ENCODE results near the gene COL23A1. TPM values are rescaled to one million over a fixed set of nuclear protein-coding genes. Genes with fewer than 3 reads are reported as not detected.

Gene COL23A1
- total RNA-seq, 1 donor from 2014 or later, result 2.9 TPM

GRCh38 chr5:178424810-178425177, 165.4 kb downstream of the COL23A1 start:
- Mint-ChIP-seq H3K36me3 (ENCODE audit: unreplicated experiment) (peaks cover 5% of the 10 kb centered on the region), H3K9me3 (ENCODE audit: unreplicated experiment) (peaks cover 3% of the 10 kb centered on the region), H3K4me3 (ENCODE audit: unreplicated experiment) (no peak overlapping the region), H3K4me1 (ENCODE audit: low read depth, unreplicated experiment) (peaks cover 10% of the 10 kb centered on the region), H3K27ac (ENCODE audit: unreplicated experiment) (no peak overlapping the region), H3K27me3 (ENCODE audit: unreplicated experiment) (no peaks in the 10 kb centered on the region)
- TF ChIP-seq CTCF (IDR thresholded peaks at IDR 0.05; ENCODE audit: partially characterized antibody, unreplicated experiment), result no peak
- no peak for DNase-seq

GRCh38 chr5:178423901-178424809, 166.0 kb downstream of the COL23A1 start:
- H3K9me3 Mint-ChIP-seq (ENCODE audit: unreplicated experiment), result peaks cover 4% of the 10 kb centered on the region
- no peak for TF ChIP-seq CTCF (IDR thresholded peaks at IDR 0.05; ENCODE audit: partially characterized antibody, unreplicated experiment)
- H3K4me1 Mint-ChIP-seq (ENCODE audit: low read depth, unreplicated experiment), result peaks cover 13% of the 10 kb centered on the region
- H3K27me3 Mint-ChIP-seq (ENCODE audit: unreplicated experiment), result no peaks in the 10 kb centered on the region
- DNase-seq, result no peak
- H3K27ac Mint-ChIP-seq (ENCODE audit: unreplicated experiment), result no peak overlapping the region
- H3K4me3 Mint-ChIP-seq (ENCODE audit: unreplicated experiment), result no peak overlapping the region
- H3K36me3 Mint-ChIP-seq (ENCODE audit: unreplicated experiment), result peaks cover 5% of the 10 kb centered on the region

- no peak for TF ChIP-seq CTCF (IDR thresholded peaks at IDR 0.05; ENCODE audit: partially characterized antibody, unreplicated experiment)
- Mint-ChIP-seq H3K27ac (ENCODE audit: unreplicated experiment) (no peak overlapping the region), H3K9me3 (ENCODE audit: unreplicated experiment) (peaks cover 4% of the 10 kb centered on the region), H3K36me3 (ENCODE audit: unreplicated experiment) (peaks cover 5% of the 10 kb centered on the region), H3K4me1 (ENCODE audit: low read depth, unreplicated experiment) (peaks cover 13% of the 10 kb centered on the region), H3K4me3 (ENCODE audit: unreplicated experiment) (no peak overlapping the region), H3K27me3 (ENCODE audit: unreplicated experiment) (no peaks in the 10 kb centered on the region)
- DNase-seq, result no peak
Observed at GRCh38 chr5:178423431-178423830, 166.8 kb downstream of the COL23A1 start.

GRCh38 chr5:178422400-178422775, 167.8 kb downstream of the COL23A1 start:
- Mint-ChIP-seq H3K9me3 (ENCODE audit: unreplicated experiment) (peaks cover 4% of the 10 kb centered on the region), H3K4me3 (ENCODE audit: unreplicated experiment) (no peak overlapping the region), H3K4me1 (ENCODE audit: low read depth, unreplicated experiment) (peaks cover 15% of the 10 kb centered on the region), H3K36me3 (ENCODE audit: unreplicated experiment) (peaks cover 5% of the 10 kb centered on the region), H3K27me3 (ENCODE audit: unreplicated experiment) (no peaks in the 10 kb centered on the region), H3K27ac (ENCODE audit: unreplicated experiment) (no peak overlapping the region)
- DNase-seq, result no peak
- no peak for TF ChIP-seq CTCF (IDR thresholded peaks at IDR 0.05; ENCODE audit: partially characterized antibody, unreplicated experiment)

GRCh38 chr5:178421699-178422399, 168.3 kb downstream of the COL23A1 start:
- Mint-ChIP-seq H3K4me3 (ENCODE audit: unreplicated experiment) (no peak overlapping the region), H3K27me3 (ENCODE audit: unreplicated experiment) (no peaks in the 10 kb centered on the region), H3K27ac (ENCODE audit: unreplicated experiment) (no peak overlapping the region), H3K4me1 (ENCODE audit: low read depth, unreplicated experiment) (peaks cover 20% of the 10 kb centered on the region), H3K9me3 (ENCODE audit: unreplicated experiment) (peaks cover 4% of the 10 kb centered on the region), H3K36me3 (ENCODE audit: unreplicated experiment) (peaks cover 5% of the 10 kb centered on the region)
- TF ChIP-seq CTCF (IDR thresholded peaks at IDR 0.05; ENCODE audit: partially characterized antibody, unreplicated experiment), result no peak
- no peak for DNase-seq

All from glutamatergic neuron (in vitro differentiated cells).